HG03565 (cell line): ENCODE results near the gene TACR2.

Source experiments
- ATAC-seq: cut with Tn5 transposase; IDR thresholded peaks from one replicate; pipeline ENCODE4 v1.9.1; 2021; ENCODE audit warnings: mild to moderate bottlenecking, moderate library complexity; ENCODE audit not compliant: unreplicated experiment

The TACR2 gene

DNA sequence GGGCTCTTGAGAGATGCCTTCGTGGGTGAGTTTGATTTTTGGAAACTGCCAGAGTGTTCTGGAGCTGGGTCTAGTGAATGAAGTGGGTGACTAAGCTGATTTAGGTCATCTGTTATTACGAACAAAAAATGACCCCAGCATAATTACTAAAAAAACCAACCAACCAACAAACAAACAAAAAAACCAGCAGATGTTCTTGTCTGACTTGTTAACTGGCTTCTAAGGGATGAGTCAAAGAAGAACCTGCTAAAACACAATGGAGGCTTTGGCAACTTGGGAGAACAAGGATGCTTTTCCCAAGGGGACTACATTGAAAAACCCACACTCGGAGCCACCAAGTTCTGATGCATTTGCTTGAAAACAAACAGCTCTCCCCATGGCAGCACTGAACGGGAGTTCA is 11.5 kb downstream of the TACR2 start:
- no peak for ATAC-seq

GRCh38 chr10:69404786-69405185 is 11.9 kb downstream of the TACR2 start:
- ATAC-seq = no peak

DNA sequence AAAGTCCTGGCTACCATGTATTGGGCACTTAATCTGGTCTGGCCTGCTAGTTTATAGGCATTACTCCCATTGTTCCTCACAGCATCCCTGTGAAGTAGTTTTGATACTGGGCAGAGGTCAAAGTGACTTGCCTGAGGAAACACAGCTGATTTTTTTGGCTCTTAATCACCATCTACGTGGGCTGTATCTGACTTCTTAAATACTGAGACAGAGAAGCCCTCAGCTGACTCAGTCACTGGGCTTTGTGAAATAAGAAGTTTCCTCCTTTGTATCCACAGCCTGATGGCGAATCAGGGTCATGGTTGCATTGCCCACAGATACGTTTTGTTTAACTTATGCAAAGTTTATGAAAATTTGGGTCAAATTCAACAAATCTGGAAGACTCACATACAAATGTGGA is 13.2 kb downstream of the TACR2 start:
- no peak for ATAC-seq

- no peak for ATAC-seq
Observed at GRCh38 chr10:69403066-69403465, 13.7 kb downstream of the TACR2 start.

- ATAC-seq = no peak
Observed at GRCh38 chr10:69402386-69402785, 14.3 kb downstream of the TACR2 start.

DNA sequence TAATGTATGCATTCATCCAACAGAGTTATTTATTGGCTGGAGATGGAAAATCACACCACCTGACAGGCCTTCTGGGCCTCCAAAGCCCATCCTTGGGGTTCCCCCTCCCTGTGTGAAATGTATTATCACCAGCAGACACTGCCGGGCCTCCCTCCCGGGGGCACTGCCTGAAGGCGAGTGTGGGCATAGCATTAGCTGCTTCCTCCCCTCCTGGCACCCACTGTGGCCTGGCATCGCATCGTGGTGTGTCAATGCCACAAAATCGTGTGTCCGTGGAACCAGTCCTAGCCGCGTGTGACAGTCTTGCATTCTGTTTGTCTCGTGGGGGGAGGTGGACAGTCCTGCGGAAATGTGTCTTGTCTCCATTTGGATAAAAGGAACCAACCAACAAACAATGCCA is 15.3 kb downstream of the TACR2 start:
- no peak for ATAC-seq

DNA sequence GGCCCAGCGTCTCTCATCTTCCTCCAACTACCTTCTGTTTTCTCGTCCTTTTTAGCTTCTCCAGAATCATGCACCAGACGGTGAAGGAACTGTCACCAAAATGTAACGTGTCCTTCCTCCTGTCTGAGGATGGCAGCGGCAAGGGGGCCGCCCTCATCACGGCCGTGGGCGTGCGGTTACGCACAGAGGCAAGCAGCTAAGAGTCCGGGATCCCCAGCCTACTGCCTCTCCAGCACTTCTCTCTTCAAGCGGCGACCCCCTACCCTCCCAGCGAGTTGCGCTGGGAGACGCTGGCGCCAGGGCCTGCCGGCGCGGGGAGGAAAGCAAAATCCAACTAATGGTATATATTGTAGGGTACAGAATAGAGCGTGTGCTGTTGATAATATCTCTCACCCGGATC is 15.8 kb downstream of the TACR2 start:
- no peak for ATAC-seq

- no peak for ATAC-seq
Observed at GRCh38 chr10:69398466-69398865, 18.3 kb downstream of the TACR2 start.

DNA sequence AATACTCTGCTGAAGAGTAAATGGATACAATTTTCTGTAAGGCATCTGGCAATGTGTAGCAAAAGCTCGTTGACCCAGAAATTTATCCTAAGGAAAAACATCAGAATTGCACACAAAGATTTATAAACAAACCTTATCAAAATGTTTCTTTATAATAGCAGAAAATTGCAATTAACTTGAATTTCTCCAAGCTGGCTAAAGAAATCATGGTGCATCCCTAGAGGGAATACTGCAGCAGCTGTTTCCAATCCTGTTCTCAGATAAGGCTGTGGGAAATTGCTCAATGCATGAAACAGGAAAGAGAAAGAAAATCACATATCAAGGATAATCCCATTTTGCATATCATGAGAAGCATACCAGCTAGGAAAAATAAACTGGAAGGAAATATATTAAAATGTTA is 18.7 kb downstream of the TACR2 start:
- ATAC-seq = no peak

- ATAC-seq = no peak
Observed at GRCh38 chr10:69394020-69394419, 22.7 kb downstream of the TACR2 start.

- ATAC-seq = peak; percentile 76
Observed at GRCh38 chr10:69392481-69393000, 24.2 kb downstream of the TACR2 start.

DNA sequence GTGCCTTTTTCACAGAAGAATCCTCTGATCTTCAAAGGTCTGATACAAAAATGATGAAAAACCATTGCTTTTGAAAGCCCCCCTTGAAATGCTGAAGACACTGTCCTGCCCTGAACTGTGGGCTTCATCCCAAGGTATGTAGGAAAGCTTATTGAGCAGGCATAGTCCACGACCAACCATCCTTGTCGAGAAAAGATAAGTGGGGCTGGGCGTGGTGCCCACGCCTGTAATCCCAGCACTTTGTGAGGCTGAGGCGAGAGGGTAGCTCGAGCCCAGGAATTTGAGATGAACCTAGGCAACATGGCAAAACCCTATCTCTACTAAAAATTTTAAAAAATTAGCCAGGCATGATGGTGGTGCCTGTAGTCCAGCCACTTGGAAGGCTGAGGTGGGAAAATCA is 25.6 kb downstream of the TACR2 start:
- ATAC-seq = no peak

GRCh38 chr10:69389827-69390490 is 26.8 kb downstream of the TACR2 start:
- no peak for ATAC-seq

GRCh38 chr10:69388488-69388887 is 28.2 kb downstream of the TACR2 start:
- no peak for ATAC-seq

- ATAC-seq = no peak
Observed at GRCh38 chr10:69387500-69387899, 29.2 kb downstream of the TACR2 start.

DNA sequence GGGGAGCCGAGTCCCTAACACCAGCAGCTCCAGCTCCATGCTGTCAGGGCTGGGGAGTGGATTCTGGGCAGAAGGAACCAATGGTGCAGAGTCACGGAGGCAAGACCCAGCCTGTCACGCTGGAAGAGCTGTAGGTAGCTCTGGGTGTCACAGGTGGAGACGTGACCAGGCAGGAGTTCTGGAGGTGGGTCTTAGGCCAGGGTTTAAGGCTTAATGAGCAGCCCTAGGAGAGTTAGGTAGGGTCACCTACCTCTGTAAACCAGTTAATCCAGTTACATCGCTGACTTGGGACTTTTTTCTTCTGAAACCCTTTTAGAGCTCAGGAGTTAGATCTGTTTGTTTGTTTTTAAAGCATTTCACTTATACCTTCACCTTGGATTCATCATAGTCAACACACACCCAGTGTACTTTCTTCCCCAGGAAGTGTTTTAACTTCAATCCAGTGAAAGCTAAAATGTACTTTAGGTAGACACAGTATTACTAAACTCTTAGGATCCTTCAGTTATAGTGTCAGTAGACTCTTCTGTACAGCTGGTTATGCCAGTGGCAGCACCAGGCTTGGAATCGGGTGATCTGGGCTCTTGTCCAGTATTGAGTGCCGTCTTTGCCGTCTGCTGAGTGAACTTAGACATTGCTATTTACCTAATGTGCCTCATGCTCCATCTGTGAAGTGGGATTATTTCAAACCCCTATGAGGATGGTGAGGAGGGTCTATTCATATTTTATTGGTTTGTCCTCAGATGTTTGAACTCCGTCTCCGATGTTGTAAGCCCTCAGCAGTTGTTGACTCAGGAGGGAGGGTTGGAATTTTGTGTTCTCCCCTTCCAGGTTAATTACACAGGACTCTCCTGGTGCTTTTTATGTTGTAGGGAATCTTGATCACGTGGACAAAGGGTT is 31.0 kb downstream of the TACR2 start:
- no peak for ATAC-seq

DNA sequence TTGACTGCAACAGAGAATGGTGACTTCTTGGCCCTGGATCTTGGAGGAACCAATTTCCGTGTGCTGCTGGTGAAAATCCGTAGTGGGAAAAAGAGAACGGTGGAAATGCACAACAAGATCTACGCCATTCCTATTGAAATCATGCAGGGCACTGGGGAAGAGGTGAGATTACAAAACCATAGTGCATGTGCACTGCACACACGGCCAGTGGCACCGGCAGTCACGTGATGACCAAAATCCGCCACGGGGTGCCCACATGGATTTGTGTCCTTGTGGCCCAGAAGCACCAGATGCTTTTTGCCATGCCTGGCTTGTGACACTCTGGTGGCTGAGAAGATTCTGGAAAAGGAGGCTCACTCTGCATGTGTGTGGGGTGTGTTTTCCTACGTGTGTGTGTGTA is 32.4 kb downstream of the TACR2 start:
- ATAC-seq = no peak

DNA sequence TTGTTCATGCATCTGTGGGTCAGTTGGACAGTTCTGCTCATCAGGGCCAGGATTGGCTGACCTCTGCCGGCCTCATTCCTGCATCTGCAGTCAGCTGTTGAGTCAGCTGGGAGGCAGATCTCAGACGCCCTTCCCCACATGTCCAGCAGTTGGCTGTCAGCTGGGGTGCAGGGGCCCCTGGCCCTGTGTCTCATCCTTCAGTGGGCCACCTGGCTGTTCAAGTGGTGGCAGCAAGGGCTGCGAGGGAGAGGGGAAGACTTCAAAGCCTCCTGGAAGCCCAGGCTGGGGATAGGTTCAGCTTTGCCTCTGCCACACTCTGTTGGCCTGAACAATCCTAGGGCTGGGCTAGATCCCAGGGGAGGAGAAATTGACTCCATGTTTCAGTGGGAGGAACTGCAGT is 33.2 kb downstream of the TACR2 start:
- no peak for ATAC-seq

DNA sequence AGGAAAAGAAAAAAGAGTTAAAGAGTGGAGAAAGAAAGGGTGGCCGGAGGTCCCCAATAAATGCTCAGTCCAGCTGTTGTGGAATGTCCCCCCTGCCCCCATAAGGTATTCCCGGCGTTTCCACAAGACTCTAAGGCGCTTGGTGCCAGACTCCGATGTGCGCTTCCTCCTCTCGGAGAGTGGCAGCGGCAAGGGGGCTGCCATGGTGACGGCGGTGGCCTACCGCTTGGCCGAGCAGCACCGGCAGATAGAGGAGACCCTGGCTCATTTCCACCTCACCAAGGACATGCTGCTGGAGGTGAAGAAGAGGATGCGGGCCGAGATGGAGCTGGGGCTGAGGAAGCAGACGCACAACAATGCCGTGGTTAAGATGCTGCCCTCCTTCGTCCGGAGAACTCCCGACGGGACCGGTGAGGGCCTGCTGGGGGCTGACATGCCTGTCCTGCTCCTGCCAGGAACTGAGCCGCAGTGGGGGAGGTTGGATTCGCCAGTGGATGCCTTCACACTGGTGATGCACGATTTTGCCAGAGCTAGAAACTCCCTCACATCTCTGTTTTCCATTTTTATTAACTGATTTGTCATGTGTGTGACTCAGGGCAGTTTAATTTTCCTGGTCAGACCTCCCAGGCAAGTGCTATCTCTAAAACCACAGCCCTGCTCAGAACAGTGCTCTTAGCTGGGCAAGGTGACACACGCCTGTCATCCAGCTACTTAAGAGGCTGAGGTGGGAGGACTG is 34.2 kb downstream of the TACR2 start:
- no peak for ATAC-seq

GRCh38 chr10:69379800-69380199 is 36.9 kb downstream of the TACR2 start:
- no peak for ATAC-seq

GRCh38 chr10:69377933-69378332 is 38.8 kb downstream of the TACR2 start:
- ATAC-seq = no peak
